Upper lobe of right lung (tissue), 1 donor: ENCODE results near the gene NAT9. TPM values are rescaled to one million over a fixed set of nuclear protein-coding genes. Genes with fewer than 3 reads are reported as not detected.

ENCODE experiments used
- ATAC-seq: fragments of 200-7000 bp; cut with Tn5 transposase; one replicate; pipeline ENCODE4 v1.9.1; 2020; ENCODE audit warnings: mild to moderate bottlenecking, moderate library complexity
- DNase-seq: peaks from one replicate; pipeline ENCODE4 v3.0.0-alpha.2; 2020
- H3K27ac ChIP-seq: fragments of 200-600 bp; one replicate; pipeline ENCODE4 v1.8.0; 2022
- H3K27me3 ChIP-seq: fragments of 200-600 bp; one replicate; pipeline ENCODE4 v1.8.0; 2022; ENCODE audit warnings: mild to moderate bottlenecking
- H3K36me3 ChIP-seq: fragments of 200-600 bp; one replicate; pipeline ENCODE4 v1.8.0; 2022
- H3K4me1 ChIP-seq: fragments of 200-600 bp; one replicate; pipeline ENCODE4 v1.8.0; 2022
- H3K4me3 ChIP-seq: fragments of 200-600 bp; one replicate; pipeline ENCODE4 v1.8.0; 2022; ENCODE audit warnings: mild to moderate bottlenecking
- H3K9me3 ChIP-seq: fragments of 200-600 bp; one replicate; pipeline ENCODE4 v1.8.0; 2022
- intact Hi-C: fragments of 100-400 bp; cut with DNase I; formaldehyde crosslinking; loops from one replicate; pipeline ENCODE4 v1.11.0; 2022
- total RNA-seq: library from RNA; stranded (reverse); fragmentation: NEBNext Ultra II Directional; extraction: Animal tissue kit (Norgen Biotek cat#: 25700); gene quantifications from one replicate; pipeline ENCODE4 v1.2.1, GENCODE V29; 2021
- TF ChIP-seq, protein P1 (sequence below): fragments of 200-600 bp; IDR thresholded peaks from one replicate; pipeline ENCODE4 v1.8.0; 2022; ENCODE audit warnings: antibody characterized with exemption
- donor health status: DM: no; HTN: yes; CAD: no; lungs with severe emphysema.

The NAT9 gene
- total RNA-seq, 1 donor from 2014 or later: 40.8 TPM

DNA sequence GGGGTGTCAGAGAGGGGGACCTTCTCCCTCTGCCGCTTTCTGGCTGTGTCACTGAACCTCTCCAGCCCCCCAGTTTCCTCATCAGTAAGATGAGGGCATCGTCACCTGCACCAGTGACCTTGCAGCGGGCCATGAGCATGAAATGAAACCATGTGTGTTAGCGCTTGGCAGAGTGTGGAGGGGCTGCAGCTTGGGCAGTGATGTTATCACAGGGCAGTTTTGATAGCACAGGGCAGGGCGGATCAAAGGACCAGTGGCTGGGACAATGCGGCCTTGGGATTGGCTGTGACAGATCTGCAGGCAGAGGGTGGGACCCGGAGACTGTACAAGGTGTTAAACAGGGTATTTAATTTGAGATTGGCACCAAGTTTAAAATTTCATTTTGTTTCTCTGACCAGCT lies 38.9 kb upstream of the NAT9 start:
- Histone ChIP-seq H3K27ac (no peak overlapping the region), H3K4me1 (peaks cover 19% of the 10 kb centered on the region), H3K27me3 (no peaks in the 10 kb centered on the region), H3K9me3 (no peaks in the 10 kb centered on the region), H3K36me3 (peaks cover 14% of the 10 kb centered on the region), H3K4me3 (no peak overlapping the region)
- no peak for DNase-seq
- TF ChIP-seq, protein P1, sequence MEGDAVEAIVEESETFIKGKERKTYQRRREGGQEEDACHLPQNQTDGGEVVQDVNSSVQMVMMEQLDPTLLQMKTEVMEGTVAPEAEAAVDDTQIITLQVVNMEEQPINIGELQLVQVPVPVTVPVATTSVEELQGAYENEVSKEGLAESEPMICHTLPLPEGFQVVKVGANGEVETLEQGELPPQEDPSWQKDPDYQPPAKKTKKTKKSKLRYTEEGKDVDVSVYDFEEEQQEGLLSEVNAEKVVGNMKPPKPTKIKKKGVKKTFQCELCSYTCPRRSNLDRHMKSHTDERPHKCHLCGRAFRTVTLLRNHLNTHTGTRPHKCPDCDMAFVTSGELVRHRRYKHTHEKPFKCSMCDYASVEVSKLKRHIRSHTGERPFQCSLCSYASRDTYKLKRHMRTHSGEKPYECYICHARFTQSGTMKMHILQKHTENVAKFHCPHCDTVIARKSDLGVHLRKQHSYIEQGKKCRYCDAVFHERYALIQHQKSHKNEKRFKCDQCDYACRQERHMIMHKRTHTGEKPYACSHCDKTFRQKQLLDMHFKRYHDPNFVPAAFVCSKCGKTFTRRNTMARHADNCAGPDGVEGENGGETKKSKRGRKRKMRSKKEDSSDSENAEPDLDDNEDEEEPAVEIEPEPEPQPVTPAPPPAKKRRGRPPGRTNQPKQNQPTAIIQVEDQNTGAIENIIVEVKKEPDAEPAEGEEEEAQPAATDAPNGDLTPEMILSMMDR: no peak
- no peak for ATAC-seq
- intact Hi-C loops: no loop called here

DNA sequence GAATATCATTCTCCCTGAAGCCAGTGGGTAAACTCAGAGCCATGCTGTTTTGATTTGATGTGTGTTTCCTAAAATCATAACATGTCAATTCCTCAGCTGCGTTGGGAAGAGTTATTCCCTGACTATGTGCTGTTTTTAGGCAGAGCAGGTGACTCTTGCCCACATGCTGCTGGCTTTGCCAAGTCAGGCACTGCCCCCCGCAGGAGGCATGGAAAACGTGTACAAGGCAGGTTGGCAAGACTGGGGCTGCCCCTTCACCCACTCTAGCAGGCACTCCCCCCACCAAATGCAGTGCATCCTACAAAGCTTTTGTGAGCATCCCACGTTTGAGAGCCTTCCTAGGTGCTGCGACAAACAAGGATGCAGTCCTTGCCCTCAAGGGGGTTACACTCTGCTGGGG lies 38.3 kb upstream of the NAT9 start:
- H3K27me3 ChIP-seq: no peaks in the 10 kb centered on the region
- no peaks in the 10 kb centered on the region for H3K9me3 ChIP-seq
- H3K36me3 ChIP-seq: peaks cover 8% of the 10 kb centered on the region
- ATAC-seq: no peak
- H3K27ac ChIP-seq: no peak overlapping the region
- intact Hi-C loops: no loop called here
- peaks cover 19% of the 10 kb centered on the region for H3K4me1 ChIP-seq
- TF ChIP-seq, protein P1: no peak
- no peak for DNase-seq
- no peak overlapping the region for H3K4me3 ChIP-seq

GRCh38 chr17:74812109-74813009 lies 36.2 kb upstream of the NAT9 start:
- Histone ChIP-seq H3K36me3 (peaks cover 4% of the 10 kb centered on the region), H3K9me3 (no peaks in the 10 kb centered on the region), H3K27me3 (no peaks in the 10 kb centered on the region), H3K4me1 (peaks cover 19% of the 10 kb centered on the region), H3K27ac (no peak overlapping the region), H3K4me3 (peak overlapping the region; percentile 25)
- ATAC-seq (peak; percentile 75), DNase-seq (peak; percentile 75)
- intact Hi-C loops: no loop called here
- TF ChIP-seq, protein P1: no peak

GRCh38 chr17:74810699-74811485 lies 34.7 kb upstream of the NAT9 start:
- Histone ChIP-seq H3K36me3 (no peaks in the 10 kb centered on the region), H3K27me3 (no peaks in the 10 kb centered on the region), H3K27ac (no peak overlapping the region), H3K4me1 (peaks cover 19% of the 10 kb centered on the region), H3K9me3 (no peaks in the 10 kb centered on the region), H3K4me3 (no peak overlapping the region)
- ATAC-seq: no peak
- intact Hi-C loops: no loop called here
- no peak for DNase-seq
- TF ChIP-seq, protein P1: no peak

DNA sequence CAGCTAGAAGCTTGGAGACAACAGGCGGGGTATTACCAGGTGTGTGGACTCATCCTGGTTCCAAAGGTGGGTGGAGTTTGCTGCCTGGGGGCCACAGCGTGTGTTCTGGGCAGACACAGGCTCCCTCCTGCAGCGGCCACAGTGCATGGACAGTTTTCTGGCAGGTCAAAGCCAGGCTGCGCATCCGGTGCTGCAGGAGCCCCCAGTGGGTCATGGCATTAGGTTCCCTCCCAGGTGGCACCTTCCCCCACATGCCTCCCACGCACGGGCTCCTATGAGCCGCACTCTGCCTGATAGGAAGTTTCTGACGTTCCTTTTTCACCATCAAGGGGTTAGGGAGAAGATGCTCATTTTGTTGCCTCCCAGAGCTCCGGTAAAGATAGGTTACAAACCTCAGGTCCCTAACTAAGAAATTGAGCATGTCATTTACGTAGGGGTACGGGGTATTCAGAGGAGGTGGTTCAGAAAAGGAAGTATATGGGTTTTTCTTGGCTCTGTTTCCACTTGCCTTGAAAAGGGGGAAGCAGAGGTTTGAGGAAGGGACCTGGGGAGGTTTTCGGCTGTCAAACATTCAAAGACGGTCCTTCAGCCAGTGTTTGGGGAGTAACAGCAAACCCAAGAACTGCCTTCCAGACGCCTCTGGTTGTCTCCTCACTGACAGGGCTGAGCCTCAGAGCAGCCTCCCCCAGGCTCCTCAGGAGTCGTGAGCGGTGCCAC lies 32.7 kb upstream of the NAT9 start:
- Histone ChIP-seq H3K36me3 (no peaks in the 10 kb centered on the region), H3K27me3 (no peaks in the 10 kb centered on the region), H3K4me3 (no peak overlapping the region), H3K9me3 (no peaks in the 10 kb centered on the region), H3K27ac (no peak overlapping the region), H3K4me1 (peaks cover 15% of the 10 kb centered on the region)
- ATAC-seq: no peak
- intact Hi-C loops: no loop called here
- no peak for DNase-seq
- TF ChIP-seq, protein P1: no peak
